HG03064 (cell line): Measurements from ENCODE around the gene ZNF786.
"Not testable (repeated sequence)": the region's sequence is repeated elsewhere in the genome, so short reads cannot be mapped to it uniquely, and the experiment has no call there.

ENCODE experiments used
- ATAC-seq: cut with Tn5 transposase; IDR thresholded peaks from one replicate; pipeline ENCODE4 v1.9.1; 2021; ENCODE audit warnings: low read depth; ENCODE audit not compliant: unreplicated experiment

Gene ZNF786

GRCh38 chr7:149081914-149082313, 8.6 kb downstream of the ZNF786 start:
- no peak for ATAC-seq

GRCh38 chr7:149077594-149077993, 12.9 kb downstream of the ZNF786 start:
- no peak for ATAC-seq

DNA sequence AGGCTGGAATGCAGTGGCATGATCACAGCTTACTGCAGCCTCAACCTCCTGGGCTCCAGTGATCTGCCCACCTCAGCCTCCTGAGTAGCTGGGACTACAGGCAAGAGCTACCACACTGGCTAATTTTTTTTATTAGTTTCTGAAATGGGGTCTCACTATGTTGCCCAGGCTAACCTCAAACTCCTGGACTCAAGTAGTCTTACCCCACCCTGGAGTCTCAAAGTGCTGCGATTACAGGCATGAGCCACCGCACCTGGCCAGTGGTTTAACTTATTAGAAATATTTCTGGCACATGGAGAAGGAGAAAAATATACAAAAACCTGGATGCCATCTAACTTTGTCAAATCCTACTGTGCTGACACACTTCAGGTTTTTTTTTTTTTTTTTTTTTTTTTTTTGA, 15.2 kb downstream of the ZNF786 start:
- no peak for ATAC-seq

DNA sequence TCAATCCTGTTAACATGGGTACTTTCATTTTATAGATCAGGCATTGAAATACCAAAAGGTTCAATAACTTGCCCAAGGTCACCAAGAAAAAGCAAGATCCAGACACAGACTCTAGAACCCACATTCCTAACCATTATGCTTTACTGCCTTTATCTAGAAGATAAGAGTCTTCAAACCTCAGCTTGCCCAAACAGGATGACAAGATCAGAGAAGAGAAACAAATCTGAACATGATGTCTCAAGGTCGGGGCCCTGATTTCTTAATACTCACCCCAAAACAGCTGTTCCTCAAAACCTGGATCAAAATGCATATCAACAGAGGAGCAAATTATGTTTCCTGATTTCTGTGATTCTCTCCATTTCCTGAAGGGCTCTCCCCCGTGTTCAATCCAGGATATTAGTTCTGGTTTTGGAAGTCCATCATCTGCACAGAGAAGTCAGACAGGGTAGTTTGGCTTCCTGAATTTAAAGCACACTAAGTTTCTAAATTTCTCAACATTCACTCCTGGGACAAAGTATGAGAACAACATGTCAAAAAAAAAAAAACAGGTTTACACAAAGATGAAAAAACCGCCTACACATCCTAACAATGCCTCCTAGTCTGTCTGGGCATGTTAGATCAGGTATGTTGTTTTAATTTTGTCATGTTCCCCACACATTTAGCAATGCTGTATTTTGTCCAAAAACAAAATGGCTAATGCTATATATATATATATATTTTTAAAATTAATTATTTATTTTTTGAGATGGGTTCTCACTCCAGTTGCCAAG, 16.2 kb downstream of the ZNF786 start:
- no peak for ATAC-seq

GRCh38 chr7:149072438-149072775, 18.1 kb downstream of the ZNF786 start:
- ATAC-seq: no peak

DNA sequence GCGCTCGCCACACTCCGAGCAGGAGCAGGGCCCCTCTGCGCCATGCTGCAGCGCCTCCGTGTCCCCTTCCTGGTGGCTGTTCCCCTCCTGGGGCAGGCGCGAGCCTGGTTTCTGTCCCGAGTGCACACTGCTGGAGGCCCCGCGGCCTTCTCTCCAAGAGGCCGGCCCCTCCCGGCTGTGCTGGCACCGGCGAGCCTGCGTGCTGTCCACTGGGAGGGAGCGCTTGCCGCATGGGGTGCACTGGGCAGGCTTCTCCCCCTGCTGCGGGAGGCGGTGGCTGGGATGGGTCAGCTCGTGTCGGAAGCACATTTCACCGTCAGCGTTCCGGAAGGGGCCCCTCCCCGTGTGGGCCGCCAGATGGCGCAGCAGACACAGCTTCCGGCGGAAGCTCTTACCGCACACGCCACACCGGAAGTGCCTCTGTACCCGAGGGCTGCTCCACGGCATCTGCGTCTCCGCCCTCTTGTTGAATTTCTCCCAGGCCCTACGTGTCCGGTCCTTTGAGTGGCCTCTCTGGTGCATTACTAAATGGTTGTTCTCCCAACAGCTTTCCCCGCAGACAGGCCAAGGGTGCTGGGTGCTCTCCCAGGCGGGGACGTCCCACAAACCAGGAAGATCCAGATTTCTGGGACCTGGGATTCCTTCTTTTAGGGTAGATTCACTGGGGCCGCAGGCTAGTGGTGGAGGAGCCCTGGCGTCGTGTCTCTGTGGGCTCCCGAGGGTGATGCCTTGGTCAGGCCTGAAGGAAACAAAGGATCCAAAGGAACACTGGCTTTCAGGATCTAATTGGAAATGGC, 18.7 kb downstream of the ZNF786 start:
- no peak for ATAC-seq

DNA sequence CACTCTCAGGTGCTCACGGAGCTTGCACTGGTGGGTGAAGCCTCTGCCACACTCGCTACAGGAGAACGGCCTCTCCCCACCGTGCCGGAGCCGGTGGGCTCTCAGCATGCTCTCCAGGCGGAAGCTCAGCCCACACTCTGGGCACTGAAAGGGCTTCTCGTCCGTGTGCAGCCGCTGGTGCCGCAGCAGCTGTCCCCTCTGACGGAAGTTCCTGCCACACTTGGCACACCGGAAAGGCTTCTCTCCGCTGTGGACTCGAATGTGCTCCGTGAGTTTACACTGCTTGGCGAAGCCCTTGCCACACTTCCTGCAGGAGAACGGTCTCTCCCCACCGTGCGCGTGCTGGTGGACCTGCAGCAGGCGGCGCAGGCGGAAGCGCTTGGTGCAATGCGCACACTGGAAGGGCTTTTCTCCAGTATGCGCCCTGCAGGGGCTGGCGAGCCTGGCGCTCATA, 19.3 kb downstream of the ZNF786 start:
- no peak for ATAC-seq

DNA sequence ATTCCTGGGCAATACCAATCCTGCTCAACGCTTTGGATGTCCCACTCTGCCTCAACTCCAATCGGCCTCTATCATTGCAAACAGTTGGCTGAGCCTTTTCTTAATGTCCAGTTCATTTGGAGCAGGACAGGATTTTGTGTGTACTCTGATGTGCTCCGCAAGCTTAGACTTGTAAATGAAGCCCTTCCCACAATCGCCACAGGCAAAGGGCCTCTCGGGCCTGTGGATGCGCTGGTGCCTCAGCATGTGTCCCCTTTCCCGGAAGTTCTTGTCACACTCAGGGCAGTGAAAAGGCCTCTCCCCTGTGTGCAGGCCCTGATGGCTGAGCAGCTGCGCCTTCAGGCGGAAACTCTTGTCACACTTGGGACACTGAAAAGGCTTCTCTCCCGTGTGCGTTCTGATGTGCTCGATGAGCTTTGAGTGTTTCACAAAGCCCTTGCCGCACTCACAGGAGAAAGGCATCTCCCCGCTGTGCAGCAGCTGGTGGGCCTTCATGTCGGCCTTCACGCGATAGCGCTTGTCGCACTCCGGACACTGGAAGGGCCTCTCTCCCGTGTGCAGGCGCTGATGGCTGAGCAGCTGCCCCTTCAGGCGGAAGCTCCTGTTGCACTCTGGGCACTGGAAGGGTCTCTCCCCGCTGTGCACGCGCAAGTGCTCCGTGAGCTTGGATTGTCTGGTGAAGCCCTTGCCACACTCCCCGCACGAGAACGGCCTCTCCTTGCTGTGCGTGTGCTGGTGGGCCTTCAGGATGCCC, 20.0 kb downstream of the ZNF786 start:
- ATAC-seq: no peak

- ATAC-seq: no peak
These were observed 22.6 kb downstream of the ZNF786 start for GRCh38 chr7:149067869-149068268.

DNA sequence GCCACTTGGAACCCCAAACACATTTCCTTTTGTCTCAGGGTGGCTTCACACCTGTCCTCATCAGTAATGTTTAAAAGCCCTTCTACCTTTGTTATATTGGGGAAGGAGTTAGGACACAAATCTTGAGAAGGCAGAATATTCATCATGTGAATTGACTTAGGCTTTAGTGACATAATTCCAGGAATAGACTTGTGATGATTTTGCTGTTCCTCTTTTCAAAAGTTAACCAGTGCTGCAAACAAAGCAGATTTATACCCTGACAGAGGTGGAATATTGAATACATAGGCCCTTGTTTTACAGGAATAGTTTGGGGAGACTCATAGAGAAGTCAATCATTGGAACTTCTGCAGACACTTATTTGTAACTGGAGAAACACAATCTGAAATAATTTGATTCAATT, 27.0 kb downstream of the ZNF786 start:
- no peak for ATAC-seq

DNA sequence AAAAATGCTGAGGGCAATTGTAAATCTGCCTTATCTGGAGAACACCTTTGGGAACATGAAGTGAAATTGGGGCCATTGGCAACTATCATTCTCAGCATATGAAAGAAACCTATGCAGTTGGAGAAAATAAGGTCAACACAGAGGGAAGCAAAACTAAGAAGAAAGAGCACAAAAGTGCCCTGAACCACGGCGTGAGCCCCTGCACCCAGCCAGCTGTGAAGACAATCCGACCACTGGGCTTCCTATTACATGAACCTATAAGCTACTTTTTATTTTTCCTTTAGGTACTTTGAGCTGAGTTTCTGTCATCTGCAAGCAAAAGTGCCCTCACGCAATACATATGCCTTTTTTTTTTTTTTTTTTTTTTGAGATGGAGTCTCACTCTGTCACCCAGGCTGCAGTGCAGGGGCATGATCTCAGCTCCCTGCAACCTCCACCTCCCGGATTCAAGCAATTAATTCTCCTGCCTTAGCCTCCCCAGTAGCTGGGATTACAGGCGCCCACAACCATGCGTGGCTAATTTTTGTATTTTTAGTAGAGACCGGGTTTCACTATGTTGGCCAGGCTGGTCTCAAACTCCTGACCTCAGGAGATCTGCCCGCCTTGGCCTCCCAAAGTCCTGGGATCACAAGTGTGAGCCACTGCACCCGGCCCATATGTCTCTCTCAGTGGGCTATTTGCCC, 28.2 kb downstream of the ZNF786 start:
- not testable (repeated sequence) for ATAC-seq

GRCh38 chr7:149060156-149060555, 30.4 kb downstream of the ZNF786 start:
- ATAC-seq: no peak

- ATAC-seq: no peak
These were observed 36.6 kb downstream of the ZNF786 start for GRCh38 chr7:149053885-149054284.

- no peak for ATAC-seq
These were observed 37.1 kb downstream of the ZNF786 start for GRCh38 chr7:149053384-149053783.

- ATAC-seq: no peak
These were observed 39.6 kb downstream of the ZNF786 start for GRCh38 chr7:149050941-149051340.

DNA sequence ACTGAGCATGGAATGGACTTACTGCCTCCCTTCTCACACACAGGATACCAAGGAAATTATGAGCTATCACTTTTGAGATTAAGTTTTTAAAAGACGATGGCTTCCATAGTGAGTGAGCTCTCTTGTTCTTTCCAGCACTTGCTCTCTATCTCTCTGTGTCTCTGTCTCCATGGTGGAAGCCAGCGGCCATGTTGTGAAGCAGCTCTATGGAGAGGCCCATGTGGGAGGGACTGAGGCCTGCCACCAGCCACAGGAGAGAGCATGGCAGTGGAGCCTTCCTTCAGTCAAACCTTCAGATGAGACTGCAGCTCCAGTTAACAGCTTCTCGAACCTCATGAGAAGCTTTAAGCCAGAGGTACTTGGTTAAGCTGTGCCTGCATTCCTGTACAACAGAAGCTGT, 41.7 kb downstream of the ZNF786 start:
- ATAC-seq: no peak

- no peak for ATAC-seq
These were observed 44.1 kb downstream of the ZNF786 start for GRCh38 chr7:149046416-149046815.

DNA sequence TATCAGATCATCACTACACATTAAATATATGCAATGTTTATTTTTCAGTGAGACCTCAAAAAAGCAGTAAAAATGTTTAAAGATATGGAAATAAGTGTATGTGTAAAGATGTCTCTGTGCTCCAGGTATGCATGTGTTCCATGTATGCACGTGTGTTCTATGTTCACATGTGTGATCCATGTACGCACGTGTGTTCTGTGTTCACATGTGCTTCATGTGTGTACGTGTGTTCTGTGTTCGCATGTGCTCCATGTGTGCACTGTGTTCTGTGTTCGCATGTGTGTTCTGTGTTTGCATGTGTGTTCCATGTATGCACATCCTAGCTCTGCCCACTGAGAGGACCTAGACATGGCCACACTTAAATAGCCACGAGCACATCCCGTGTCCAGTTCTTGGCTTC, 46.6 kb downstream of the ZNF786 start:
- ATAC-seq: no peak

DNA sequence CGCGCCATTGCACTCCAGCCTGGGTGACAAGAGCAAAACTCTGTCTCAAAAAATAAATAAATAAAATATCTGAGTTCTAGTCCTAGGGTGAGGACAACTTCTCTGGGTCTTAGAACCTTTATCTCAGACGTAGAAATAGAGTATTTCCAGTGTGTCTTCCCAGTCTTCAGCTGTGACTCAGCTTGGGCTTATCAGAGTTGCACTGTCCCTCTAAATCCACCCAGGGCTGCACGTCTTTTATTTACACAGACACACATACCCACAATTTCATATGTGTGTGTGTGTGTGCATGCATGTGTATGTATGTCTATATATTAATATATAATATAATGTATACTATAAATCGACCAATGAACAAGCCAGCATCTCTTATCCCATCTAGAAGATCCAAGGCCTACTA, 49.2 kb downstream of the ZNF786 start:
- ATAC-seq: no peak

DNA sequence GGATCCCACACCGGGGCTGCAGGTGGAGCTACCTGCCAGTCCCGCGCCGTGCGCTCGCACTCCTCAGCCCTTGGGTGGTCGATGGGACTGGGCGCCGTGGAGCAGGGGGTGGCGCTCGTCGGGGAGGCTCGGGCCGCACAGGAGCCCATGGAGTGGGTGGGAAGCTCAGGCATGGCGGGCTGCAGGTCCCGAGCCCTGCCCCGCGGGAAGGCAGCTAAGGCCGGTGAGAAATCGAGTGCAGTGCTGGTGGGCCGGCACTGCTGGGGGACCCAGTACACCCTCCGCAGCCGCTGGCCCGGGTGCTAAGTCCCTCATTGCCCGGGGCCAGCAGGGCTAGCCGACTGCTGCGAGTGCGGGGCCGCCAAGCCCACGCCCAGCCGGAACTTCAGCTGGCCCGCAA, 51.9 kb downstream of the ZNF786 start:
- ATAC-seq: not testable (repeated sequence)

- ATAC-seq: no peak
These were observed 53.8 kb downstream of the ZNF786 start for GRCh38 chr7:149036676-149037075.
